SU-DHL-6 (cell line): ENCODE results near the gene OGG1.

Experiments used
- EZH2phosphoT487 ChIP-seq: fragments of 200-600 bp; sonication (generic), shearing (Covaris generic); conservative IDR thresholded peaks from 2 replicates; pipeline ENCODE4 v1.6.1; 2018; ENCODE audit warnings: mild to moderate bottlenecking, antibody characterized with exemption, low read length, moderate library complexity, mixed read lengths
- TF ChIP-seq, protein P1 (sequence below): fragments of 200-600 bp; sonication (generic); IDR thresholded peaks from one replicate; pipeline ENCODE4 v1.5.1; 2017; ENCODE audit warnings: antibody characterized with exemption, mild to moderate bottlenecking, low read length, moderate library complexity; ENCODE audit not compliant: insufficient read depth, poor library complexity, severe bottlenecking

DNA sequence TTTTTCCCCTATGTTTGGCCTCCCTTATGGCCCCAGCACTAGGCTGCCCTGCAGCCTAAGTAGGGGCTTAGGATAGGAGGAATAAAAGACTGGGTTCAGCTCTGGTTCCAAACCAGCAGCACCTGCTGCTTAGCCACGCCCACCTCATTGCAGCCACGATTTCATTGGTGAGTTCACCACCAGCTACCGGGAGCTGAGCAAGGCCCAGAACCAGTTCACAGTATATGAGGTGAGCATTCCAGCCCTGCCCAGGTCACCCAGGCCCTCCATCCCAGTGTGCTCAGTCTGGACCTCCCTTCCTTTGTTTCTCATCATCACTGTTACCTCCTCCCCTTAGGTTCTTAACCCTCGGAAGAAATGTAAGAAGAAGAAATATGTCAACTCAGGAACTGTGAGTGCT is 34.6 kb upstream of the OGG1 start:
- TF ChIP-seq, protein P1, sequence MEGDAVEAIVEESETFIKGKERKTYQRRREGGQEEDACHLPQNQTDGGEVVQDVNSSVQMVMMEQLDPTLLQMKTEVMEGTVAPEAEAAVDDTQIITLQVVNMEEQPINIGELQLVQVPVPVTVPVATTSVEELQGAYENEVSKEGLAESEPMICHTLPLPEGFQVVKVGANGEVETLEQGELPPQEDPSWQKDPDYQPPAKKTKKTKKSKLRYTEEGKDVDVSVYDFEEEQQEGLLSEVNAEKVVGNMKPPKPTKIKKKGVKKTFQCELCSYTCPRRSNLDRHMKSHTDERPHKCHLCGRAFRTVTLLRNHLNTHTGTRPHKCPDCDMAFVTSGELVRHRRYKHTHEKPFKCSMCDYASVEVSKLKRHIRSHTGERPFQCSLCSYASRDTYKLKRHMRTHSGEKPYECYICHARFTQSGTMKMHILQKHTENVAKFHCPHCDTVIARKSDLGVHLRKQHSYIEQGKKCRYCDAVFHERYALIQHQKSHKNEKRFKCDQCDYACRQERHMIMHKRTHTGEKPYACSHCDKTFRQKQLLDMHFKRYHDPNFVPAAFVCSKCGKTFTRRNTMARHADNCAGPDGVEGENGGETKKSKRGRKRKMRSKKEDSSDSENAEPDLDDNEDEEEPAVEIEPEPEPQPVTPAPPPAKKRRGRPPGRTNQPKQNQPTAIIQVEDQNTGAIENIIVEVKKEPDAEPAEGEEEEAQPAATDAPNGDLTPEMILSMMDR = no peak
- TF ChIP-seq EZH2phosphoT487 = no peak
